Uterus (tissue), 2 donors: Measurements from ENCODE around the gene SLC25A28.

ENCODE experiments used
- POLR2A ChIP-seq, 2 donors: fragments of 450-650 bp; IDR thresholded peaks; one replicate each; pipeline ENCODE4 v1.6.1; 2016; ENCODE audit warnings: antibody characterized with exemption in 2 of 2, mild to moderate bottlenecking in 1 of 2, moderate library complexity in 1 of 2
- TF ChIP-seq, protein P1 (sequence below), 4 experiments: fragments of 200-600 bp in 2 of 4; fragments of 450-650 bp in 2 of 4; sonication (generic) in 2 of 4; IDR thresholded peaks; one replicate each; pipeline ENCODE4 v1.5.1; 2016 to 2019; ENCODE audit warnings: antibody characterized with exemption in 4 of 4, mild to moderate bottlenecking in 2 of 4, moderate library complexity in 1 of 4

- TF ChIP-seq POLR2A (IDR thresholded peaks at IDR 0.05), result no peak
- TF ChIP-seq, protein P1, sequence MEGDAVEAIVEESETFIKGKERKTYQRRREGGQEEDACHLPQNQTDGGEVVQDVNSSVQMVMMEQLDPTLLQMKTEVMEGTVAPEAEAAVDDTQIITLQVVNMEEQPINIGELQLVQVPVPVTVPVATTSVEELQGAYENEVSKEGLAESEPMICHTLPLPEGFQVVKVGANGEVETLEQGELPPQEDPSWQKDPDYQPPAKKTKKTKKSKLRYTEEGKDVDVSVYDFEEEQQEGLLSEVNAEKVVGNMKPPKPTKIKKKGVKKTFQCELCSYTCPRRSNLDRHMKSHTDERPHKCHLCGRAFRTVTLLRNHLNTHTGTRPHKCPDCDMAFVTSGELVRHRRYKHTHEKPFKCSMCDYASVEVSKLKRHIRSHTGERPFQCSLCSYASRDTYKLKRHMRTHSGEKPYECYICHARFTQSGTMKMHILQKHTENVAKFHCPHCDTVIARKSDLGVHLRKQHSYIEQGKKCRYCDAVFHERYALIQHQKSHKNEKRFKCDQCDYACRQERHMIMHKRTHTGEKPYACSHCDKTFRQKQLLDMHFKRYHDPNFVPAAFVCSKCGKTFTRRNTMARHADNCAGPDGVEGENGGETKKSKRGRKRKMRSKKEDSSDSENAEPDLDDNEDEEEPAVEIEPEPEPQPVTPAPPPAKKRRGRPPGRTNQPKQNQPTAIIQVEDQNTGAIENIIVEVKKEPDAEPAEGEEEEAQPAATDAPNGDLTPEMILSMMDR (IDR thresholded peaks at IDR 0.05), result no peak
Observed at GRCh38 chr10:99619851-99620710, at the start of gene SLC25A28.
